Heart left ventricle (tissue), 13 donors: ENCODE data around the gene FOXN3.

Source experiments
- CTCF ChIP-seq, 12 donors: fragments of 200-600 bp; sonication (generic) in 4 of 12; IDR thresholded peaks; one replicate each; pipeline versions ENCODE4 v1.5.0 to v1.8.0; 2018 to 2022; ENCODE audit warnings: antibody characterized with exemption in 12 of 12, mild to moderate bottlenecking in 5 of 12
- POLR2A ChIP-seq, 2 donors: fragments of 450-650 bp; IDR thresholded peaks; one replicate each; pipeline ENCODE4 v1.6.1; 2017; ENCODE audit warnings: antibody characterized with exemption in 2 of 2, mild to moderate bottlenecking in 2 of 2, moderate library complexity in 2 of 2
- donor health status: ischemic (EF 13 %, LVEDD 7.1; RV severe dilation, severe dysfunction).
- donor health status: DM: no; HTN: yes; CAD: no.
- donor health status: DM: no; HTN: no; CAD: no.
- donor health status: ischemic (EF 25% LVEDD 6.9; RV normal size, moderate dysfunction).
- donor health status: ischemic (EF 25% LVEDD 5.7; RV mildly dilated, moderate dysfunction).
- donor health status: ischemic (EF 35%, LVEDD 5.7; RV mildly dilated, moderate dysfunction).
- donor health status: nonischemic (EF 11% LVEDD 7.7; RV severe dilation, severe dysfunction).
- donor health status: DM: yes; HTN: yes; CAD: no.
- donor health status: PGD.
- donor health status: ischemic (EF 29% LVEDD 5.4; RV normal size, mild dysfunction).
- donor health status: nonischemic (EF 23%, LVEDD 6.1; RV moderate dilation, normal function).

GRCh38 chr14:89114109-89114508 lies 302.9 kb downstream of the FOXN3 start:
- no peak for TF ChIP-seq CTCF (IDR thresholded peaks at IDR 0.05)
- TF ChIP-seq POLR2A (IDR thresholded peaks at IDR 0.05) = no peak
